Keratinocyte (primary cell): Measurements from ENCODE around the gene RPL39L.

Experiments used
- EZH2 ChIP-seq: IDR thresholded peaks from one replicate; pipeline ENCODE4 v1.6.1; 2012; ENCODE audit warnings: inconsistent platforms, mild to moderate bottlenecking, low read length, moderate library complexity
- TF ChIP-seq, protein P1 (sequence below), 3 experiments: IDR thresholded peaks in 1 of 3; conservative IDR thresholded peaks in 1 of 3; optimal IDR thresholded peaks in 1 of 3; 2 replicates in 2 of 3; 3 replicates in 1 of 3; pipeline versions ENCODE3 to v1.5.1; 2011; ENCODE audit warnings: low read length in 3 of 3, mild to moderate bottlenecking in 3 of 3, moderate library complexity in 2 of 3, control low read depth in 1 of 3, inconsistent platforms in 1 of 3; ENCODE audit not compliant: insufficient read depth in 2 of 3; ENCODE audit errors: extremely low read depth in 1 of 3

DNA sequence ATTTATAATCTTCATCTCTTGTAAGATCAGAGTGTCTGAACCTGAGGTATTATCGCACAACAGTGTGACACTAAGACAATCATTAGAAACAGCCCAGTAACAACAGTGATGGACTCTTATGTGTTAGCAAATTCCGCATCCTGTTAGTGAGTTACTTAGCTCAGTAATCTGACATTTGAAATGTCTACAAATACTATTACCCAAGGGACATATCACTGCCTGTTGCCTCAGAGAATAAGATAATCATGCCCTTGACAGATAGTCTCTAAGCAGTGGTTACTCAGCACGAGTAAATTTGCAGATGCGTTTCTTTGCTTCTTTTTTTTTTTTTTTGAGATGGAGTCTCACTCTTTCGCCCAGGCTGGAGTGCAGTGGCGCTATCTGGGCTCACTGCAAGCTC lies 44.6 kb upstream of the RPL39L start:
- TF ChIP-seq, protein P1, sequence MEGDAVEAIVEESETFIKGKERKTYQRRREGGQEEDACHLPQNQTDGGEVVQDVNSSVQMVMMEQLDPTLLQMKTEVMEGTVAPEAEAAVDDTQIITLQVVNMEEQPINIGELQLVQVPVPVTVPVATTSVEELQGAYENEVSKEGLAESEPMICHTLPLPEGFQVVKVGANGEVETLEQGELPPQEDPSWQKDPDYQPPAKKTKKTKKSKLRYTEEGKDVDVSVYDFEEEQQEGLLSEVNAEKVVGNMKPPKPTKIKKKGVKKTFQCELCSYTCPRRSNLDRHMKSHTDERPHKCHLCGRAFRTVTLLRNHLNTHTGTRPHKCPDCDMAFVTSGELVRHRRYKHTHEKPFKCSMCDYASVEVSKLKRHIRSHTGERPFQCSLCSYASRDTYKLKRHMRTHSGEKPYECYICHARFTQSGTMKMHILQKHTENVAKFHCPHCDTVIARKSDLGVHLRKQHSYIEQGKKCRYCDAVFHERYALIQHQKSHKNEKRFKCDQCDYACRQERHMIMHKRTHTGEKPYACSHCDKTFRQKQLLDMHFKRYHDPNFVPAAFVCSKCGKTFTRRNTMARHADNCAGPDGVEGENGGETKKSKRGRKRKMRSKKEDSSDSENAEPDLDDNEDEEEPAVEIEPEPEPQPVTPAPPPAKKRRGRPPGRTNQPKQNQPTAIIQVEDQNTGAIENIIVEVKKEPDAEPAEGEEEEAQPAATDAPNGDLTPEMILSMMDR (optimal IDR thresholded peaks at IDR 0.05 in 1 of 3, IDR thresholded peaks at IDR 0.05 in 1 of 3, conservative IDR thresholded peaks at IDR 0.05 in 1 of 3; ENCODE audit: extremely low read depth in 1 of 3, insufficient read depth in 2 of 3, low read length in 3 of 3): no peak
- no peak for TF ChIP-seq EZH2
